Neural progenitor cell (in vitro differentiated cells): Measurements from ENCODE around the gene UPP2.

Experiments used
- CTCF ChIP-seq: fragments of 200-600 bp; sonication (generic); IDR thresholded peaks from 2 replicates; pipeline ENCODE4 v1.5.1; 2017; ENCODE audit warnings: antibody characterized with exemption, mild to moderate bottlenecking
- EZH2 ChIP-seq: fragments of 200-600 bp; sonication (generic); IDR thresholded peaks from 2 replicates; pipeline ENCODE4 v1.6.1; 2017; ENCODE audit warnings: antibody characterized with exemption, mild to moderate bottlenecking, moderate library complexity

- no peak for TF ChIP-seq CTCF
- TF ChIP-seq EZH2: no peak
Observed at GRCh38 chr2:158174956-158175355, 73.3 kb downstream of the UPP2 start.
